Gastroesophageal sphincter (tissue), 4 donors: ENCODE data around the gene AFM. TPM values are rescaled to one million over a fixed set of nuclear protein-coding genes. Genes with fewer than 3 reads are reported as not detected.
"Not testable (repeated sequence)": the region's sequence is repeated elsewhere in the genome, so short reads cannot be mapped to it uniquely, and the experiment has no call there.

Experiments
- ATAC-seq: fragments of 150-250 bp; one replicate; pipeline ENCODE4 v1.9.1; 2016; ENCODE audit warnings: mild to moderate bottlenecking, moderate library complexity
- H3K27ac ChIP-seq, 4 donors: fragments of 200-600 bp; sonication (generic) in 3 of 4; 1 replicate in 3 of 4; 2 replicates in 1 of 4; pipeline ENCODE4 v1.5.1; 2016 to 2019
- H3K27me3 ChIP-seq: fragments of 200-600 bp; sonication (generic); one replicate; pipeline ENCODE4 v1.5.1; 2019
- H3K36me3 ChIP-seq, 2 donors: fragments of 200-600 bp; sonication (generic); one replicate each; pipeline ENCODE4 v1.5.1; 2019; ENCODE audit warnings: control low read depth in 1 of 2
- H3K4me1 ChIP-seq, 3 donors: fragments of 200-600 bp; sonication (generic); 1 replicate in 2 of 3; 2 replicates in 1 of 3; pipeline ENCODE4 v1.5.1; 2016 to 2019; ENCODE audit warnings: control low read depth in 2 of 3
- H3K4me3 ChIP-seq, 2 donors: fragments of 200-600 bp; sonication (generic); one replicate each; pipeline ENCODE4 v1.5.1; 2019; ENCODE audit warnings: mild to moderate bottlenecking in 1 of 2, moderate library complexity in 1 of 2
- H3K9me3 ChIP-seq, 3 donors: fragments of 200-600 bp; sonication (generic); one replicate each; pipeline ENCODE4 v1.5.1; 2017 to 2019; ENCODE audit warnings: control low read depth in 2 of 3
- CTCF ChIP-seq, 4 experiments: fragments of 200-600 bp in 2 of 4; fragments of 450-650 bp in 2 of 4; sonication (generic) in 1 of 4; IDR thresholded peaks; one replicate each; pipeline ENCODE4 v1.5.1; 2017 to 2019; ENCODE audit warnings: antibody characterized with exemption in 4 of 4, mild to moderate bottlenecking in 2 of 4, moderate library complexity in 2 of 4
- EP300 ChIP-seq: sonication (generic); formaldehyde crosslinking; IDR thresholded peaks from one replicate; pipeline ENCODE4 v1.6.1; 2017; ENCODE audit warnings: antibody characterized with exemption, mild to moderate bottlenecking
- POLR2A ChIP-seq, 2 donors: fragments of 450-650 bp; IDR thresholded peaks; one replicate each; pipeline ENCODE4 v1.6.1; 2017; ENCODE audit warnings: antibody characterized with exemption in 2 of 2, mild to moderate bottlenecking in 2 of 2, moderate library complexity in 1 of 2
- POLR2AphosphoS5 ChIP-seq: sonication (generic); formaldehyde crosslinking; IDR thresholded peaks from one replicate; pipeline ENCODE4 v1.6.1; 2017; ENCODE audit warnings: antibody characterized with exemption
- WGBS, 2 donors: methylation state at CpG; one replicate each; pipeline ENCODE4 v1.1.5; 2018; ENCODE audit warnings: low coverage in 1 of 2; 5-methylcytosine and 5-hydroxymethylcytosine counted together
- small RNA-seq, 4 donors: library from RNA; depleted of rRNA; stranded (forward); fragments of <200 nt; gene quantifications; one replicate each; pipeline ENCODE3, GENCODE V24; 2016
- total RNA-seq, 4 donors: library from RNA; depleted of rRNA; stranded (reverse); fragments of >200 nt; gene quantifications; one replicate each; pipeline ENCODE4 v1.1.0, GENCODE V29; 2016

The AFM gene
- total RNA-seq, 4 donors from 2014 or later = not detected

GRCh38 chr4:73544620-73545019, 63.1 kb downstream of the AFM start:
- Histone ChIP-seq H3K4me3 (no peak overlapping the region), H3K4me1 (no peaks in the 10 kb centered on the region), H3K36me3 (no peaks in the 10 kb centered on the region), H3K27ac (no peak overlapping the region), H3K9me3 (no peaks in the 10 kb centered on the region), H3K27me3 (no peaks in the 10 kb centered on the region)
- WGBS, 2 donors = no CpG with 5 or more reads among the region's 2 CpGs
- no peak for TF ChIP-seq POLR2AphosphoS5
- TF ChIP-seq POLR2A (IDR thresholded peaks at IDR 0.05) = no peak
- TF ChIP-seq EP300 = no peak
- TF ChIP-seq CTCF (IDR thresholded peaks at IDR 0.05) = no peak
- ATAC-seq = no peak

GRCh38 chr4:73550865-73551264, 69.3 kb downstream of the AFM start:
- H3K9me3 ChIP-seq, H3K27me3 ChIP-seq, H3K36me3 ChIP-seq, H3K27ac ChIP-seq, H3K4me3 ChIP-seq, ATAC-seq, H3K4me1 ChIP-seq: not testable (repeated sequence)
- WGBS, 2 donors = 100% methylated on average over 2 of the region's 11 CpGs

Small RNAs within 50 kb of the gene (small RNA-seq; reads per million reads assigned to genes)
- gene AC074250.1 = 0 reads per million in 4 donors

Other genes with a start within 250 kb of the AFM start
- gene ANKRD17, start 222.9 kb upstream of the AFM start, total RNA-seq = 10 to 100 TPM; 46.8 to 68.5 (median 59.1) TPM
- gene ALB, start 77.5 kb upstream of the AFM start, total RNA-seq = under 1 TPM in 3 of 4 donors, not detected in 1; 0.27 to 0.47 (median 0.40) TPM
- not detected for gene AFP, start 45.5 kb upstream of the AFM start, total RNA-seq
- 1 to 10 TPM in 1 of 4 donors, under 1 TPM in 3; 0.15 to 3.8 (median 0.50) TPM for gene RASSF6, start 138.7 kb downstream of the AFM start, total RNA-seq